Measurements from ENCODE around the gene EAPP.
"Not testable (repeated sequence)": the region's sequence is repeated elsewhere in the genome, so short reads cannot be mapped to it uniquely, and the experiment has no call there.

Gene EAPP

DNA sequence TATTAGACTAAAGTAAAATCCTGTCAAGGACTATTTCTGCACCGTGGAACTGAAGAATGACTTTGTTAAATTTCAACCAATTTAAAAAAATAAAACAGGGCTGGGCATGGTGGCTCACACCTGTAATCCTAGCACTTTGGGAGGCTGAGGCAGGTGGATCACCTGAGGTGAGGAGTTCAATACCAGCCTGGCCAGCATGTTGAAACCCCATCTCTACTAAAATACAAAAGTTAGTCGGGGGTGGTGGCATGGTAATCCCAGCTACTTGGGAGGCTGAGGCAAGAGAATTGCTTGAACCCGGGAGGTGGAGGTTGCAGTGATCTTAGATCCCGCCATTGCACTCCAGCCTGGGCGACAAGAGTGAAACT lies 34.4 kb downstream of the EAPP start:
- not testable (repeated sequence) for H3K4me2 ChIP-seq (ENCODE audit: low read length, poor library complexity, severe bottlenecking); H3K79me1 ChIP-seq (replicated peaks; ENCODE audit: low read length, poor library complexity, severe bottlenecking); DNase-seq; H2BK120ac ChIP-seq (ENCODE audit: low read depth, low read length); H2BK5ac ChIP-seq (ENCODE audit: low read depth, low read length, poor library complexity, severe bottlenecking); H3K14ac ChIP-seq (ENCODE audit: low read length in 2 of 2); H3K4me3 ChIP-seq (ENCODE audit: insufficient read depth in 1 of 2, low read depth in 1 of 2, low read length in 2 of 2); H3K27ac ChIP-seq (ENCODE audit: low read length, poor library complexity, severe bottlenecking); H4K91ac ChIP-seq (ENCODE audit: low read length); H4K8ac ChIP-seq (ENCODE audit: low read length); H3K4ac ChIP-seq (ENCODE audit: low read depth in 1 of 2, low read length in 2 of 2); H3K23ac ChIP-seq (ENCODE audit: low read length in 2 of 2); H3K18ac ChIP-seq (ENCODE audit: low read depth in 1 of 2, low read length in 2 of 2); H3K9ac ChIP-seq (ENCODE audit: low read length); H3K4me1 ChIP-seq (ENCODE audit: control insufficient read depth, insufficient read depth, low read depth, low read length); H3K9me3 ChIP-seq (ENCODE audit: control insufficient read depth, low read length); H2AK5ac ChIP-seq (ENCODE audit: low read length, severe bottlenecking); H3K36me3 ChIP-seq (ENCODE audit: control insufficient read depth in 1 of 2, insufficient read depth in 2 of 2, low read depth in 1 of 2, low read length in 2 of 2); H2AFZ ChIP-seq (ENCODE audit: low read depth, low read length); H2BK12ac ChIP-seq (ENCODE audit: low read length in 2 of 2); H3K27me3 ChIP-seq (ENCODE audit: control insufficient read depth in 1 of 2, insufficient read depth in 1 of 2, low read length in 2 of 2); H2BK15ac ChIP-seq (ENCODE audit: low read depth, poor library complexity, severe bottlenecking)
- 84% methylated on average over 4 of the region's 5 CpGs for WGBS

DNA sequence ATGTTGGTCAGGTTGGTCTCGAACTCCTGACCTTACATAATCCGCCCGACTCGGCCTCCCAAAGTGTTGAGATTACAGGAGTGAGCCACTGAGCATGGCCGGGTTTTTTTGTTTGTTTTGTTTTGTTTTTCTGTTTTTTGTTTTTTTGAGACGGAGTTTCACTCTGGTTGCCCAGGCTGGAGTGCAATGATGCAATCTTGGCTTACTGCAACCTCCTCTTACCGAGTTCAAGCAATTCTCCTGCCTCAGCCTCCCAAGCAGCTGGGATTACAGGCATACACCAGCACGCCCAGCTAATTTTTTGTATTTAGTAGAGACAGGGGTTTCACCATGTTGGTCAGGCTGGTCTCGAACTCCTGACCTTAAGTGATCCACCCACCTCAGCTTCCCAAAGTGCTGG lies 35.5 kb downstream of the EAPP start:
- not testable (repeated sequence) for H3K4me1 ChIP-seq (ENCODE audit: control insufficient read depth, insufficient read depth, low read depth, low read length); H3K9ac ChIP-seq (ENCODE audit: low read length); H3K36me3 ChIP-seq (ENCODE audit: control insufficient read depth in 1 of 2, insufficient read depth in 2 of 2, low read depth in 1 of 2, low read length in 2 of 2); H3K18ac ChIP-seq (ENCODE audit: low read depth in 1 of 2, low read length in 2 of 2); H3K14ac ChIP-seq (ENCODE audit: low read length in 2 of 2); DNase-seq; H2BK120ac ChIP-seq (ENCODE audit: low read depth, low read length); H2AFZ ChIP-seq (ENCODE audit: low read depth, low read length); H3K27me3 ChIP-seq (ENCODE audit: control insufficient read depth in 1 of 2, insufficient read depth in 1 of 2, low read length in 2 of 2); H4K8ac ChIP-seq (ENCODE audit: low read length); H4K91ac ChIP-seq (ENCODE audit: low read length); H2BK15ac ChIP-seq (ENCODE audit: low read depth, poor library complexity, severe bottlenecking); H2BK5ac ChIP-seq (ENCODE audit: low read depth, low read length, poor library complexity, severe bottlenecking); H3K9me3 ChIP-seq (ENCODE audit: control insufficient read depth, low read length); H2BK12ac ChIP-seq (ENCODE audit: low read length in 2 of 2); H3K79me1 ChIP-seq (replicated peaks; ENCODE audit: low read length, poor library complexity, severe bottlenecking); H3K27ac ChIP-seq (ENCODE audit: low read length, poor library complexity, severe bottlenecking); H3K4me3 ChIP-seq (ENCODE audit: insufficient read depth in 1 of 2, low read depth in 1 of 2, low read length in 2 of 2); H3K23ac ChIP-seq (ENCODE audit: low read length in 2 of 2); H3K4me2 ChIP-seq (ENCODE audit: low read length, poor library complexity, severe bottlenecking); H3K4ac ChIP-seq (ENCODE audit: low read depth in 1 of 2, low read length in 2 of 2); H2AK5ac ChIP-seq (ENCODE audit: low read length, severe bottlenecking)
- 94% methylated on average over 8 of the region's 9 CpGs for WGBS

DNA sequence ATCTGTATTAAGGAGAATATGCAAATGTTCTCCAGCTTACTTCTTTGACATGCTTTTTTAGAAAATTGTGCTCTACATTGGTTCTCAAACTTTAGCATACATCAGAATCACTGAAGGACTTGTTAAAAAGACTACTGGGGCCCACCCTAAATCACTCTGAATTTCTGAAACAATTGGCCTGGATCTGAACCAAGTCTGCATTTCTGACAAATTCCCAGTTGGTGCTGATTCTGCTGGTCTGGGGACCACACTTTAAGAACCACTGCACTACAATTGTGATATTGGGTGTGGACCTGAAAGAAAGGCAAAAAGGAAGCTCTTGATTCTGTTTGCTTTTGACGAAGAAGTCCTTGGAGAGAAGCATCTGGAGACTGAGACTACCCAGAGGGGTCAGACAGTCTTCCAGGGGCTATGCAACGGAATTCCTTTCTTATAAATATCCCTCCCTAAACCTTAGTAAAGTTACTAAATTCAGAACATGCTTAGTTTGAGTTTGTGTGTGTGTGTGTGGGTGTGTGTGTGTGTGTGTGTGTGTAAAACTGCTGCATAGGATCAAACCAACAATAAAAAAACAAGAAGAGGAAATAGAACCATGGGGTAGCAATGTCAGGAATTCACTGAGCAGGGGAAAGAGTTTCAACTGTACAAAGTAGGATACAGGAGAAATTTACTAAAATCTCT lies 36.8 kb downstream of the EAPP start:
- Histone ChIP-seq H3K27ac (ENCODE audit: low read length, poor library complexity, severe bottlenecking) (peak overlapping the region; percentile 61), H3K14ac (ENCODE audit: low read length in 2 of 2) (no peak overlapping the region)
- WGBS = 60% methylated on average over 1 of the region's 2 CpGs

DNA sequence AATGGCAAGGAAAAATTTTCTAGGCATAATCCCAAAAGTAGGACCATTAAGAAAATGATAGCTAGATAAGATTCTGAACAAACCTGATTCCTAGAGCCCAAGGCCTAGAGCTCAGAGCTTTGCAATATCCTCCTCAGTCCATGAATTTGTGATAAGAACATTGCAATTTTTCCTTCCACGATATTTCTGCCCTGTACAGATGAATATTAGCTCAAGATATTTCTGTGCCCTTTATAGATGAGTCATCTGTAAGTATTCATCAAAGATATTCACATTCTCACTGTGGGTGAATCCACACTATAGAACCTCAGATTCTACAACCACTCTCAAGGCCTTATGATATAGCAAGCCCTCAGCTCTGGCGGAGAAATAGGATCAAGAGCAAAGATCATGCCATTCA lies 37.5 kb downstream of the EAPP start:
- Histone ChIP-seq H3K14ac (ENCODE audit: low read length in 2 of 2) (no peak overlapping the region), H3K18ac (ENCODE audit: low read depth in 1 of 2, low read length in 2 of 2) (no peak overlapping the region), H3K4ac (ENCODE audit: low read depth in 1 of 2, low read length in 2 of 2) (no peak overlapping the region), H2BK5ac (ENCODE audit: low read depth, low read length, poor library complexity, severe bottlenecking) (no peak overlapping the region), H3K4me3 (ENCODE audit: insufficient read depth in 1 of 2, low read depth in 1 of 2, low read length in 2 of 2) (no peak overlapping the region), H4K8ac (ENCODE audit: low read length) (no peak overlapping the region), H2BK120ac (ENCODE audit: low read depth, low read length) (no peak overlapping the region), H3K4me1 (ENCODE audit: control insufficient read depth, insufficient read depth, low read depth, low read length) (peaks cover 8% of the 10 kb centered on the region), H3K27me3 (ENCODE audit: control insufficient read depth in 1 of 2, insufficient read depth in 1 of 2, low read length in 2 of 2) (no peaks in the 10 kb centered on the region), H3K23ac (ENCODE audit: low read length in 2 of 2) (no peak overlapping the region), H3K9me3 (ENCODE audit: control insufficient read depth, low read length) (no peaks in the 10 kb centered on the region), H3K9ac (ENCODE audit: low read length) (no peak overlapping the region), H4K91ac (ENCODE audit: low read length) (no peak overlapping the region), H3K79me1 (replicated peaks; ENCODE audit: low read length, poor library complexity, severe bottlenecking) (no peaks in the 10 kb centered on the region), H2BK15ac (ENCODE audit: low read depth, poor library complexity, severe bottlenecking) (no peak overlapping the region), H2AFZ (ENCODE audit: low read depth, low read length) (no peak overlapping the region), H3K36me3 (ENCODE audit: control insufficient read depth in 1 of 2, insufficient read depth in 2 of 2, low read depth in 1 of 2, low read length in 2 of 2) (no peaks in the 10 kb centered on the region), H2BK12ac (ENCODE audit: low read length in 2 of 2) (no peak overlapping the region), H3K27ac (ENCODE audit: low read length, poor library complexity, severe bottlenecking) (peak overlapping the region; percentile 61), H3K4me2 (ENCODE audit: low read length, poor library complexity, severe bottlenecking) (no peak overlapping the region), H2AK5ac (ENCODE audit: low read length, severe bottlenecking) (peak overlapping the region; percentile 71)
- DNase-seq = no peak
- 100% methylated on average over 1 of the region's 2 CpGs for WGBS

More for the DNA sequence above, 36.8 kb downstream of the EAPP start:
- no peak overlapping the region for H3K9ac ChIP-seq (ENCODE audit: low read length)
- no peak overlapping the region for H4K91ac ChIP-seq (ENCODE audit: low read length)
- no peak overlapping the region for H2BK120ac ChIP-seq (ENCODE audit: low read depth, low read length)
- H3K9me3 ChIP-seq (ENCODE audit: control insufficient read depth, low read length) = no peaks in the 10 kb centered on the region
- H3K4me2 ChIP-seq (ENCODE audit: low read length, poor library complexity, severe bottlenecking) = no peak overlapping the region
- no peak overlapping the region for H4K8ac ChIP-seq (ENCODE audit: low read length)
- no peaks in the 10 kb centered on the region for H3K36me3 ChIP-seq (ENCODE audit: control insufficient read depth in 1 of 2, insufficient read depth in 2 of 2, low read depth in 1 of 2, low read length in 2 of 2)
- H3K79me1 ChIP-seq (replicated peaks; ENCODE audit: low read length, poor library complexity, severe bottlenecking) = no peaks in the 10 kb centered on the region
- H2BK15ac ChIP-seq (ENCODE audit: low read depth, poor library complexity, severe bottlenecking) = no peak overlapping the region
- peak overlapping the region; percentile 89 for H2AK5ac ChIP-seq (ENCODE audit: low read length, severe bottlenecking)
- H2BK12ac ChIP-seq (ENCODE audit: low read length in 2 of 2) = no peak overlapping the region
- H3K18ac ChIP-seq (ENCODE audit: low read depth in 1 of 2, low read length in 2 of 2) = peak overlapping the region; percentile 50 to 52
- no peak overlapping the region for H3K4me3 ChIP-seq (ENCODE audit: insufficient read depth in 1 of 2, low read depth in 1 of 2, low read length in 2 of 2)
- peaks cover 6% of the 10 kb centered on the region for H3K4me1 ChIP-seq (ENCODE audit: control insufficient read depth, insufficient read depth, low read depth, low read length)
- no peak overlapping the region for H3K23ac ChIP-seq (ENCODE audit: low read length in 2 of 2)
- no peak for DNase-seq
- H3K4ac ChIP-seq (ENCODE audit: low read depth in 1 of 2, low read length in 2 of 2) = no peak overlapping the region
- no peaks in the 10 kb centered on the region for H3K27me3 ChIP-seq (ENCODE audit: control insufficient read depth in 1 of 2, insufficient read depth in 1 of 2, low read length in 2 of 2)
- no peak overlapping the region for H2AFZ ChIP-seq (ENCODE audit: low read depth, low read length)
- H2BK5ac ChIP-seq (ENCODE audit: low read depth, low read length, poor library complexity, severe bottlenecking) = no peak overlapping the region
